ENCODE measurements around the gene UBL3. TPM values are rescaled to one million over a fixed set of nuclear protein-coding genes. Genes with fewer than 3 reads are reported as not detected.

The UBL3 gene
- total and polyA plus RNA-seq, 2 of the 8 experiments (the other 6 are each of a cell fraction or from before 2014, with no cell fraction given): 5.3 to 16.1 TPM

DNA sequence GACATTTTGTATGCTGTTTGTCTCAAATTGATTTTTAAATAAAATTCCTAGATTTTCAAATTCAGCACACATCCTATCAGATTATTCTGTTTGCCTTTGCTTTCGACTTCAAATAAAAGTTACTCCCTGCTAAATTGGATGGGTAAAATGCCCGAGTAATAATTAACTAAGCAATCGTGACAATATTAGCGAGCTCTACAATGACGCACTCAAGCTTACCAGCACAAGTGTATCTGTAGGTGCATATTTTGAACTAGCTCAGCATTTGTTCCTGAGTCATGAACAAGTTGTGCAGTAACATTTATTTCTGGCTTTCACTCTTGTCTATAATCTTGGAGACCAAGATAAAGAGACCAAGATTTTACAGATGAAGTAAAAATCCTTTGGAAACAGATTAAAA is 113.4 kb downstream of the UBL3 start:
- H2BK120ac ChIP-seq (replicated peaks; ENCODE audit: low read depth, low read length): no peak overlapping the region
- no peak overlapping the region for H2BK20ac ChIP-seq (ENCODE audit: low read length)
- H4K20me1 ChIP-seq (replicated peaks in 1 of 2; ENCODE audit: control insufficient read depth in 1 of 2, insufficient read depth in 2 of 2, low read length in 2 of 2): no peaks in the 10 kb centered on the region
- DNase-seq (ENCODE audit: low read depth in 1 of 2, low spot score in 2 of 2) (no peak), FAIRE-seq (no peak)
- no peaks in the 10 kb centered on the region for H3K27me3 ChIP-seq (replicated peaks in 1 of 4; ENCODE audit: control insufficient read depth in 3 of 4, extremely low read depth in 1 of 4, insufficient read depth in 3 of 4, low read length in 3 of 4)
- no peak overlapping the region for H2AK5ac ChIP-seq (ENCODE audit: low read depth, low read length)
- no peak overlapping the region for H3K14ac ChIP-seq (ENCODE audit: insufficient read length)
- no peak overlapping the region for H4K8ac ChIP-seq (ENCODE audit: extremely low read depth, insufficient read depth, low read length)
- POLR2A ChIA-PET (ENCODE audit: partially characterized antibody): no interaction called here
- H2AFZ ChIP-seq (ENCODE audit: low read length): no peak overlapping the region
- H3K4ac ChIP-seq (replicated peaks; ENCODE audit: insufficient read length, low read depth, low read length): no peak overlapping the region
- H4K91ac ChIP-seq (replicated peaks; ENCODE audit: insufficient read length, low read length): no peak overlapping the region
- H3K9ac ChIP-seq (replicated peaks in 1 of 4; ENCODE audit: extremely low read depth in 1 of 4, low read depth in 3 of 4, low read length in 3 of 4): no peak overlapping the region
- H3K36me3 ChIP-seq (ENCODE audit: control insufficient read depth in 2 of 4, insufficient read depth in 4 of 4, low read length in 3 of 4): no peaks in the 10 kb centered on the region
- TF ChIP-seq, protein P1, sequence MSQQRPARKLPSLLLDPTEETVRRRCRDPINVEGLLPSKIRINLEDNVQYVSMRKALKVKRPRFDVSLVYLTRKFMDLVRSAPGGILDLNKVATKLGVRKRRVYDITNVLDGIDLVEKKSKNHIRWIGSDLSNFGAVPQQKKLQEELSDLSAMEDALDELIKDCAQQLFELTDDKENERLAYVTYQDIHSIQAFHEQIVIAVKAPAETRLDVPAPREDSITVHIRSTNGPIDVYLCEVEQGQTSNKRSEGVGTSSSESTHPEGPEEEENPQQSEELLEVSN (IDR thresholded peaks at IDR 0.05): no peak
- TF ChIP-seq SAP30 (IDR thresholded peaks at IDR 0.05; ENCODE audit: insufficient read depth, insufficient replicate concordance, low read length): no peak
- no peak overlapping the region for H3K23ac ChIP-seq (ENCODE audit: insufficient read length)
- no peak overlapping the region for H3K4me3 ChIP-seq (ENCODE audit: extremely low read depth in 1 of 4, insufficient read depth in 2 of 4, low read depth in 3 of 4, low read length in 4 of 4)
- no peaks in the 10 kb centered on the region for H3K79me1 ChIP-seq (ENCODE audit: low read depth, low read length)
- no peaks in the 10 kb centered on the region for H3K79me2 ChIP-seq (ENCODE audit: control insufficient read depth in 1 of 2, insufficient read depth in 2 of 2, low read length in 2 of 2)
- H3K27ac ChIP-seq (ENCODE audit: low read depth, low read length): no peak overlapping the region
- H3K4me1 ChIP-seq (replicated peaks in 1 of 4; ENCODE audit: control insufficient read depth in 3 of 4, insufficient read depth in 4 of 4, low read length in 3 of 4): no peaks in the 10 kb centered on the region
- H2BK12ac ChIP-seq (ENCODE audit: low read depth, low read length): no peak overlapping the region
- 93% methylated on average over 5 of the region's 5 CpGs; no CpG with 5 or more reads in 1 of the 2 experiments for WGBS, 2 experiments (ENCODE audit: extremely low coverage in 1 of 2, insufficient coverage in 1 of 2, insufficient read length in 1 of 2, insufficient replicate concordance in 2 of 2, low coverage in 1 of 2, low lambda C conversion rate in 2 of 2, missing lambda C conversion rate in 1 of 2)
- H2BK5ac ChIP-seq (ENCODE audit: low read depth, low read length): no peak overlapping the region
- CTCF ChIA-PET (ENCODE audit: partially characterized antibody): no interaction called here
- no peaks in the 10 kb centered on the region for H3K9me3 ChIP-seq (ENCODE audit: insufficient read depth in 2 of 2, low read depth in 1 of 2, low read length in 1 of 2)
- H4K5ac ChIP-seq (ENCODE audit: insufficient read length, low read depth, low read length): no peak overlapping the region
- H3K56ac ChIP-seq (replicated peaks; ENCODE audit: insufficient read length, low read depth, low read length): no peak overlapping the region
- H3K23me2 ChIP-seq (ENCODE audit: low read depth, low read length): no peaks in the 10 kb centered on the region
- no peak overlapping the region for H3K4me2 ChIP-seq (ENCODE audit: insufficient read depth in 1 of 2, low read depth in 2 of 2, low read length in 2 of 2)
- H3K18ac ChIP-seq (ENCODE audit: extremely low read depth, low read length): no peak overlapping the region
- H2BK15ac ChIP-seq (ENCODE audit: low read length): no peak overlapping the region
